ENCODE results near the gene SFXN1.

The SFXN1 gene

GRCh38 chr5:175466700-175467318, 11.6 kb upstream of the SFXN1 start:
- no peak for DNase-seq

GRCh38 chr5:175467983-175468690, 10.2 kb upstream of the SFXN1 start:
- no peak for DNase-seq

- no peak for DNase-seq
Measured at GRCh38 chr5:175468892-175469291, 9.5 kb upstream of the SFXN1 start.

GRCh38 chr5:175469916-175470315, 8.4 kb upstream of the SFXN1 start:
- no peak for DNase-seq

GRCh38 chr5:175470781-175471180, 7.6 kb upstream of the SFXN1 start:
- no peak for DNase-seq

GRCh38 chr5:175471196-175471595, 7.2 kb upstream of the SFXN1 start:
- no peak for DNase-seq

GRCh38 chr5:175471628-175472027, 6.7 kb upstream of the SFXN1 start:
- no peak for DNase-seq

- DNase-seq, result no peak
Measured at GRCh38 chr5:175472378-175472777, 6.0 kb upstream of the SFXN1 start.

GRCh38 chr5:175475248-175475647, 3.1 kb upstream of the SFXN1 start:
- DNase-seq, result no peak

GRCh38 chr5:175477440-175477839, 920 bp upstream of the SFXN1 start:
- DNase-seq, result no peak

GRCh38 chr5:175478008-175478383, 364 bp upstream of the SFXN1 start:
- no peak for DNase-seq

GRCh38 chr5:175479125-175479881, 943 bp downstream of the SFXN1 start:
- no peak for DNase-seq

- DNase-seq, result no peak
Measured at GRCh38 chr5:175483337-175483736, 5.0 kb downstream of the SFXN1 start.

- no peak for DNase-seq
Measured at GRCh38 chr5:175484322-175484721, 6.0 kb downstream of the SFXN1 start.

- no peak for DNase-seq
Measured at GRCh38 chr5:175484829-175485228, 6.5 kb downstream of the SFXN1 start.

- DNase-seq, result no peak
Measured at GRCh38 chr5:175485631-175486030, 7.3 kb downstream of the SFXN1 start.

- no peak for DNase-seq
Measured at GRCh38 chr5:175487514-175488222, 9.3 kb downstream of the SFXN1 start.

- no peak for DNase-seq
Measured at GRCh38 chr5:175489693-175490443, 11.5 kb downstream of the SFXN1 start.

- DNase-seq, result no peak
Measured at GRCh38 chr5:175491223-175491622, 12.9 kb downstream of the SFXN1 start.

GRCh38 chr5:175493260-175493659, 14.9 kb downstream of the SFXN1 start:
- DNase-seq, result no peak

GRCh38 chr5:175493726-175494125, 15.4 kb downstream of the SFXN1 start:
- no peak for DNase-seq

- no peak for DNase-seq
Measured at GRCh38 chr5:175494264-175495183, 16.2 kb downstream of the SFXN1 start.
